ENCODE data around the gene INSYN1. TPM values are rescaled to one million over a fixed set of nuclear protein-coding genes. Genes with fewer than 3 reads are reported as not detected.

The INSYN1 gene
- total RNA-seq, 4 donors from 2014 or later, result 2.6 to 4.7 (median 3.7) TPM

GRCh38 chr15:73756390-73756789 is 3.2 kb upstream of the INSYN1 start:
- TF ChIP-seq CTCF (IDR thresholded peaks at IDR 0.05; ENCODE audit: low read depth), result no peak

GRCh38 chr15:73755946-73756345 is 2.8 kb upstream of the INSYN1 start:
- no peak for TF ChIP-seq CTCF (IDR thresholded peaks at IDR 0.05; ENCODE audit: low read depth)

GRCh38 chr15:73755481-73755880 is 2.3 kb upstream of the INSYN1 start:
- no peak for TF ChIP-seq CTCF (IDR thresholded peaks at IDR 0.05; ENCODE audit: low read depth)

- no peak for TF ChIP-seq CTCF (IDR thresholded peaks at IDR 0.05; ENCODE audit: low read depth)
Observed at GRCh38 chr15:73754461-73754860, 1.3 kb upstream of the INSYN1 start.

GRCh38 chr15:73752806-73753193 is 351 bp downstream of the INSYN1 start:
- TF ChIP-seq CTCF (IDR thresholded peaks at IDR 0.05; ENCODE audit: low read depth), result no peak

- TF ChIP-seq CTCF (IDR thresholded peaks at IDR 0.05; ENCODE audit: low read depth), result no peak
Observed at GRCh38 chr15:73751899-73752805, 999 bp downstream of the INSYN1 start.

- TF ChIP-seq CTCF (IDR thresholded peaks at IDR 0.05; ENCODE audit: low read depth), result no peak
Observed at GRCh38 chr15:73751511-73751898, 1.6 kb downstream of the INSYN1 start.
